ENCODE measurements around the gene MAL.

MAL gene

DNA sequence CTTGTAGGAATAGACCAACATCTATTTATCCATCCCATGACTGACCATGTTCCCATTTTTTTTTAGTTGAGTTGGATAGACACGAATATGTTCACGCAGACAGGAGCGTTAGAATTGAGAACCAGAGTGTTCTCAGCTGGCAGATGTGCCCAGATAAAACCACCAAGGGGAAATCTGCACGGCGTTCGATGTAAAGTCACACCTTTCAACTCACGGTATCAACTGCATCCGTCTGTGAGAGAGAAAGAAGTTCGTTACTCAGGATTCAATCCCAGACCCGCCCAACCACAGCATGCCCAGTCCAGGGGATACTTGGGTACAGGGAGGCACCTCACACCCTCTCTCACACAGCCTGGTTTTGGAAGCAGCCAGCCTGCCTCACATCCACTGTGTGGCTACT, 26.1 kb downstream of the MAL start:
- no peak overlapping the region for H3K4me3 ChIP-seq (ENCODE audit: control insufficient read depth, low read depth, low read length)
- TF ChIP-seq, protein P1, sequence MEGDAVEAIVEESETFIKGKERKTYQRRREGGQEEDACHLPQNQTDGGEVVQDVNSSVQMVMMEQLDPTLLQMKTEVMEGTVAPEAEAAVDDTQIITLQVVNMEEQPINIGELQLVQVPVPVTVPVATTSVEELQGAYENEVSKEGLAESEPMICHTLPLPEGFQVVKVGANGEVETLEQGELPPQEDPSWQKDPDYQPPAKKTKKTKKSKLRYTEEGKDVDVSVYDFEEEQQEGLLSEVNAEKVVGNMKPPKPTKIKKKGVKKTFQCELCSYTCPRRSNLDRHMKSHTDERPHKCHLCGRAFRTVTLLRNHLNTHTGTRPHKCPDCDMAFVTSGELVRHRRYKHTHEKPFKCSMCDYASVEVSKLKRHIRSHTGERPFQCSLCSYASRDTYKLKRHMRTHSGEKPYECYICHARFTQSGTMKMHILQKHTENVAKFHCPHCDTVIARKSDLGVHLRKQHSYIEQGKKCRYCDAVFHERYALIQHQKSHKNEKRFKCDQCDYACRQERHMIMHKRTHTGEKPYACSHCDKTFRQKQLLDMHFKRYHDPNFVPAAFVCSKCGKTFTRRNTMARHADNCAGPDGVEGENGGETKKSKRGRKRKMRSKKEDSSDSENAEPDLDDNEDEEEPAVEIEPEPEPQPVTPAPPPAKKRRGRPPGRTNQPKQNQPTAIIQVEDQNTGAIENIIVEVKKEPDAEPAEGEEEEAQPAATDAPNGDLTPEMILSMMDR (conservative IDR thresholded peaks at IDR 0.05; ENCODE audit: control insufficient read depth, insufficient read depth, low read depth, low read length), result no peak
- DNase-seq (ENCODE audit: low read depth), result no peak

DNA sequence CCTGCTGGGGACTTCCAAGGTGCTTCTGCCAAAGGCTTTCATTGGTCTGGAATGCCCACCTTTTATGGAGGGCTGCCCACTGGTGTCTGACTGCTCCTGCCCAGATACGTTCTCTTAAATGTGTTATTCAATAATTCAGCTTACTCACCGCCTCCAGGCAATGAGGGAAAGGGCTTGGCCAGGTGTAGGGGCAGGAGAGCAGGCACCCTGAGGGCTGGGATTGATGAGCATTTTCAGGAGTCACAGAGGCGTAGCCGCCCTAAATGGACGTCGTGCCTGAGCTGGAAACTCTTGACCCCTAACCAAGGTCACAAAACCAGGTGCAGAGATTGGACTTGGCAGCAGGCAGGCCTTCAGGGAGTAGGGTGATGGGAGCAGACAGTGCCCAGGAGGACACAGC, 26.8 kb downstream of the MAL start:
- no peak overlapping the region for H3K4me3 ChIP-seq (ENCODE audit: control insufficient read depth, low read depth, low read length)
- TF ChIP-seq, protein P1 (conservative IDR thresholded peaks at IDR 0.05; ENCODE audit: control insufficient read depth, insufficient read depth, low read depth, low read length), result no peak
- DNase-seq (ENCODE audit: low read depth), result no peak

DNA sequence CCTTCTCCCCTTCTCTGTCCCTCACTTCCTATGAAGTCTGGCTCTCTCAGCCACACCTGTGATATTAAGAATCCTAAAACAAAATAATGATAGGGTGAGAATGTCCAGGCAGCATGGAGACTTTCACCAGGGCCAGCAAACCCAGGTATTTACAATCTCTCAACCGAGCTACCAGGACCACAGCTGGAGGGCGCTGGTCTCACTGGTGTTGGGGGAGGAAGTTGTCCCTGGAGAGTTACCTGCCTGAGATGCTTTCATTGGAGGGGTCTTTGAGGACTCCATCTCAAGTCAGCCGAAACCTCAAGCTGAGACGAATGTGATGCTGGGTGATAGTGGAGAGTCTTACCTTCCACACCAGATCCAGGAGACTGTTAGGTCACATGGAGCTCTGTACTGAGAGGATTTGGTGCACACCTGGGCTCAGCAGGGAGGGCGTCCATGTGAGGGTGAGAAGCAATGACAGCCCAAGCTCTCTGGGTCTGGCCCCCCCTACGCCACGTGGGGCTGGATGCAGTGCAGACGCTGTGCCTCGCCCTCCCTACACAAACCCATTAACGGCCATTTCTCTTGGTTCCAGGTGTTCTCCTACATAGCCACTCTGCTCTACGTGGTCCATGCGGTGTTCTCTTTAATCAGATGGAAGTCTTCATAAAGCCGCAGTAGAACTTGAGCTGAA, 27.4 kb downstream of the MAL start:
- H3K4me3 ChIP-seq (ENCODE audit: control insufficient read depth, low read depth, low read length), result no peak overlapping the region
- TF ChIP-seq, protein P1 (conservative IDR thresholded peaks at IDR 0.05; ENCODE audit: control insufficient read depth, insufficient read depth, low read depth, low read length), result no peak
- DNase-seq (ENCODE audit: low read depth), result no peak

DNA sequence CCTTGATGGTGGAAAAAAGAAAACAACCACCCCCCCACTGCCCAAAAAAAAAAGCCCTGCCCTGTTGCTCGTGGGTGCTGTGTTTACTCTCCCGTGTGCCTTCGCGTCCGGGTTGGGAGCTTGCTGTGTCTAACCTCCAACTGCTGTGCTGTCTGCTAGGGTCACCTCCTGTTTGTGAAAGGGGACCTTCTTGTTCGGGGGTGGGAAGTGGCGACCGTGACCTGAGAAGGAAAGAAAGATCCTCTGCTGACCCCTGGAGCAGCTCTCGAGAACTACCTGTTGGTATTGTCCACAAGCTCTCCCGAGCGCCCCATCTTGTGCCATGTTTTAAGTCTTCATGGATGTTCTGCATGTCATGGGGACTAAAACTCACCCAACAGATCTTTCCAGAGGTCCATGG, 28.0 kb downstream of the MAL start:
- no peak overlapping the region for H3K4me3 ChIP-seq (ENCODE audit: control insufficient read depth, low read depth, low read length)
- DNase-seq (ENCODE audit: low read depth), result no peak
- TF ChIP-seq, protein P1 (conservative IDR thresholded peaks at IDR 0.05; ENCODE audit: control insufficient read depth, insufficient read depth, low read depth, low read length), result no peak

DNA sequence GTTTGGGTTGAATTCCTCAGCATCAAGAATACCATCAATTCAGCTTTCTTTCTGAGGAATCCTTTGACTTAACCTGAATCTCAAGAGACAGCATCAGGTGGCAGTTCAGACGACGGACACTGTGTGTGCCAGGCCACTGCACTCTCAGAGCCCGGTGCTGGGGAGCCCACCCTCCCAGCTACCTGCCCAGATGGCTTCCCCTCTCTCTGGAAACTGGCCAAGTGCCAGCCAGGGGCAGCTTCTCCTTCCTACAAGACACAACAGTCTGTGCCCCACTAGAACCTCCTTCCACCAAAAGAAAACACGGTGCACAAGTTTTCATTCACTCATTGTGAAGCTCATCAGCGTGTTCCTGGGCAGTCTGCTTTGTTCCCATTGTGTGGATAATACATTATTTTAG, 28.5 kb downstream of the MAL start:
- TF ChIP-seq, protein P1 (conservative IDR thresholded peaks at IDR 0.05; ENCODE audit: control insufficient read depth, insufficient read depth, low read depth, low read length), result no peak
- no peak for DNase-seq (ENCODE audit: low read depth)
- no peak overlapping the region for H3K4me3 ChIP-seq (ENCODE audit: control insufficient read depth, low read depth, low read length)

DNA sequence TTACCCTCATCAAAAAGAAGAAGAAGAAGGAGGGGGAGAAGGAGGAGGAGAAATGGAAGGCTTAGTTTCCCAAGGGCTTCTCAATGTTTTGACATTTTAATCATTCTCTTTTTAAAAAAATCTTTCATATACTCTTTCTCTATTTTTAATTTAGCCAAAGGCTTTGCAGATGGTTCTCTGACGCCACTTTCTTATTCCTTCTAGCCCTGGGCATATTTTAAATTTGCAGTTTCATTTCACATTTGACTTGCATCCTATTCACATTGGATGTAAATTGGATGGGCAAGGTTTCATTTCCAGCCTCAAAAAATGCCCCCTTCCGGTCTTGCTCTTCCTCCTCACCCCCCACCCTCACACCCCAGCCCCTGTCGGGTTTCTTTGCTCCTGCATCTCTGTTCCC, 29.8 kb downstream of the MAL start:
- TF ChIP-seq, protein P1 (conservative IDR thresholded peaks at IDR 0.05; ENCODE audit: control insufficient read depth, insufficient read depth, low read depth, low read length), result no peak
- no peak for DNase-seq (ENCODE audit: low read depth)
- H3K4me3 ChIP-seq (ENCODE audit: control insufficient read depth, low read depth, low read length), result no peak overlapping the region

DNA sequence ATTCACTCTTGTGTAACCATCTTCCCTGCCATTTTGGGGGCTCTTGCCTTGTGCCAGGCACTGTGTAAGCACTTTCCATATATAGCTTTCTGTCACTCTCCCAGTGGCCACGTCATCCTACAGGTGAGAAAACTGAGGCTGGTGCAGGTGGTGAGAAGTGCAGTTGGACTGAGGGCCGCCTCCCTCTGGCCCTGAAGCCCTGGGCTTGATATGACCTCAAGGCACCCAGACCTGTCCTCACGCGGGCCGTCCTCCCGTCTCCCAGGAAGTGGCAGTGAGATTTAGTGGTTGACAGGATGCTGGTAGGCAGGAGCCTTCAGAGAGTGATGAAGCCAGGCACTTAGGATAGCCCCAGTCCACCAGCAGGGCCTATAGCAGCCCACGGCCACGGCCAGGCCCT, 30.5 kb downstream of the MAL start:
- DNase-seq (ENCODE audit: low read depth), result no peak
- TF ChIP-seq, protein P1 (conservative IDR thresholded peaks at IDR 0.05; ENCODE audit: control insufficient read depth, insufficient read depth, low read depth, low read length), result no peak
- H3K4me3 ChIP-seq (ENCODE audit: control insufficient read depth, low read depth, low read length), result no peak overlapping the region

All from fibroblast of mammary gland (primary cell).